Epithelial cell of proximal tubule (primary cell): Measurements from ENCODE around the gene SLC25A30. TPM values are rescaled to one million over a fixed set of nuclear protein-coding genes. Genes with fewer than 3 reads are reported as not detected.
A peak's percentile ranks its signal among the peaks of the same experiment; 100 is the strongest.

ENCODE experiments used
- DNase-seq: peaks from one replicate; pipeline ENCODE4 v3.0.0-alpha.2; 2011; ENCODE audit warnings: low read depth
- H3K4me3 ChIP-seq: 2 replicates; pipeline ENCODE4 v1.5.1; 2011; ENCODE audit warnings: low read depth, mild to moderate bottlenecking, low read length
- total RNA-seq: library from RNA; depleted of rRNA; stranded (reverse); fragments of >200 nt; gene quantifications from 2 replicates; pipeline ENCODE4 v1.2.3, GENCODE V29; 2015
- TF ChIP-seq, protein P1 (sequence below): conservative IDR thresholded peaks from 2 replicates; pipeline ENCODE4 v1.5.1; 2012; ENCODE audit warnings: low read depth, mild to moderate bottlenecking, low read length

Gene SLC25A30
- total RNA-seq, 1 donor from 2014 or later, result 4.7 TPM

DNA sequence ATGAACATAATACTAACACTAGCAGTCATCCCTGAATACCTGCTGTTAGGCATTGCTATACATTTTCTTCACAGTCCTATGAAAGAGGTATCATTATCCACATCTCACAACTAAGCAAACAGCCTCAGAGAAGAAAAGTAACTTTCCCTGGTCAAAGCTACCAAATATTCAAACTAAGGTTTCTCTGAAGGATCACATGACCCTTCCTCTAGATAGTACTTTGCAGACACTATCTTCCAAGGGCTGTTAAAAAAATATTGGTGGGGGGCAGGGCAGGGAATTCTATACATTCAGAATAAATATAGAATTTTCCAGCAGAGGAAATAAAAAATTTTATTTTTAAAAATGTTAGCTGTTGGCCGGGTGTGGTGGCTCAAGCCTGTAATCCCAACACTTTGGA is 3.1 kb downstream of the SLC25A30 start:
- no peak for DNase-seq
- H3K4me3 ChIP-seq, result peak overlapping the region; percentile 46
- TF ChIP-seq, protein P1, sequence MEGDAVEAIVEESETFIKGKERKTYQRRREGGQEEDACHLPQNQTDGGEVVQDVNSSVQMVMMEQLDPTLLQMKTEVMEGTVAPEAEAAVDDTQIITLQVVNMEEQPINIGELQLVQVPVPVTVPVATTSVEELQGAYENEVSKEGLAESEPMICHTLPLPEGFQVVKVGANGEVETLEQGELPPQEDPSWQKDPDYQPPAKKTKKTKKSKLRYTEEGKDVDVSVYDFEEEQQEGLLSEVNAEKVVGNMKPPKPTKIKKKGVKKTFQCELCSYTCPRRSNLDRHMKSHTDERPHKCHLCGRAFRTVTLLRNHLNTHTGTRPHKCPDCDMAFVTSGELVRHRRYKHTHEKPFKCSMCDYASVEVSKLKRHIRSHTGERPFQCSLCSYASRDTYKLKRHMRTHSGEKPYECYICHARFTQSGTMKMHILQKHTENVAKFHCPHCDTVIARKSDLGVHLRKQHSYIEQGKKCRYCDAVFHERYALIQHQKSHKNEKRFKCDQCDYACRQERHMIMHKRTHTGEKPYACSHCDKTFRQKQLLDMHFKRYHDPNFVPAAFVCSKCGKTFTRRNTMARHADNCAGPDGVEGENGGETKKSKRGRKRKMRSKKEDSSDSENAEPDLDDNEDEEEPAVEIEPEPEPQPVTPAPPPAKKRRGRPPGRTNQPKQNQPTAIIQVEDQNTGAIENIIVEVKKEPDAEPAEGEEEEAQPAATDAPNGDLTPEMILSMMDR, result no peak

DNA sequence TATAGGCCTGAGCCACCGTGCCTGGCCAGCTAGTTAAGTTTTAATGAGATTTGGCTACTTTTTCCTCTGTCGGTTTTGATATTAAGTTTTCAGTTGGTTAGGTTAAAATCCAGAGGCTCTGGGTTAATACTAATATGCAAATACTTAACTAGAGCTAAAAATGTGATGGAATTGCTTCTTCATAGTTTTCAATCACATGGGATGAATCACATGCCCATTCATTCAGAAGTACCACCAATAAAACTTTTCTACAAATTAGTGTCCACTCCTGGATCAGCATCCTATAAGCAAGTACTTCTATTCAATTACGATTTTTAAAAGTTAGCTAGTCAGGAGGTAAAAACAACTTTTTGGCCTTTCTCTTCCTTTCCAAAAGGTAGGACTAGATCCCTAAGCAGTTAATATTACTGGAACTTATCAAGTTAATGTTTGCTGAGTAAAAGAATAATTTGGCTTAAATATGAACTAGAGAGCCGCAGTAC is 4.3 kb downstream of the SLC25A30 start:
- peak; percentile 90 for DNase-seq
- H3K4me3 ChIP-seq, result peak overlapping the region; percentile 46
- TF ChIP-seq, protein P1, result no peak

DNA sequence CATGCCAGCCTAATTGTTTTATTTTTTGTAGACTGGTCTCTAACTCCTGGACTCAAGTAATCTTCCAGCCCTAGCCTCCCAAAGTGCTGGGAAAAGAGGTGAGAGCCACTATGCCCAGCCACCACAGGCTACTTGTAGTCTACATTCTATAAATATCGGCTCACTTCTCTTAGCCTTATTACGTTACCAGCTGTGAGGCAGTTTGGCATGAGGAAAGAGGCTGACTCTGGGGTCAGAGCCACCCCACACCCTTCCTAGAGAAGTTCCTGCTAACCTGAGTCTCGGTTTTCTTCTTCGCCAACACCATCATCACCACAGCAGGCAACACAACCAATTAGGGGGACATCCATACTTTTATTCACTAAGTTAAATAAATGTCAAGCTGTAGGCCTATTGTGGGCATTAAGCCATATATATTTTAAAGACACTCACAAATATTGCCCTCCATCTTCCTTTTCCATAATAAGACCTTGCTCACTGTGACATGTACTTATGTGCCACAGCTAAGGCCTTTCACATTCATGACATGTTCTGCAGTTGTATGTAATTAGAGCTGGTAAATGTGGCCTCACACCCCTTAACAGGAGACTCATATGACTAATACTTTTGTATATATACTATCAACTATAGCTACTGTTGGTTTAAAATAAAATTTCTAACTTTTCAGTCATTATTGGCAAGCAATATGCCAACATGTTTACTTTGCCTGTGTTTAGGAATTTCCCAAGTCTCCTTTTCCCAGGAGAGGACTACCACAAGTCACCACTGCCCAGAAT is 5.7 kb downstream of the SLC25A30 start:
- H3K4me3 ChIP-seq, result no peak overlapping the region
- TF ChIP-seq, protein P1, result no peak
- DNase-seq, result no peak

- no peak overlapping the region for H3K4me3 ChIP-seq
- no peak for DNase-seq
- TF ChIP-seq, protein P1, result no peak
Measured at GRCh38 chr13:45411631-45412030, 6.5 kb downstream of the SLC25A30 start.

DNA sequence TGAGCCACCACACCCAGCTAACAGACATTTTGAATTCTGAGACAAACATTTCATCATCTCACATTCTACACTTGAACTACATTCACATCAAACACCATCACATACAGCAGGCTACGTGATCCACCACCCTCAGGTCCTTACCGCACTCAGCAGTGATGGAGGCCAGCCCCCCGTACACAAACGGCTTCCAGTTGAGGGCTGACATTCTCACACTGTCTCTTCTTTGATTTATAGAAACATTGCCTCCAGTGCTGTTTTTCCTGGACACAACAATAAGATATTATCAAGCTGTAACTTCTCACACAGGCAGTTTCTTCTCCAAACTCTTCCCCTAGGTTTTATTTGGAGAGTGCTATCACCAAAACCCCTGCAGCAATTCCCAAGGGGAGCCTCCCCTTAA is 7.0 kb downstream of the SLC25A30 start:
- H3K4me3 ChIP-seq, result no peak overlapping the region
- DNase-seq, result no peak
- TF ChIP-seq, protein P1, result no peak

GRCh38 chr13:45410466-45410865 is 7.7 kb downstream of the SLC25A30 start:
- no peak overlapping the region for H3K4me3 ChIP-seq
- DNase-seq, result no peak
- TF ChIP-seq, protein P1, result no peak

DNA sequence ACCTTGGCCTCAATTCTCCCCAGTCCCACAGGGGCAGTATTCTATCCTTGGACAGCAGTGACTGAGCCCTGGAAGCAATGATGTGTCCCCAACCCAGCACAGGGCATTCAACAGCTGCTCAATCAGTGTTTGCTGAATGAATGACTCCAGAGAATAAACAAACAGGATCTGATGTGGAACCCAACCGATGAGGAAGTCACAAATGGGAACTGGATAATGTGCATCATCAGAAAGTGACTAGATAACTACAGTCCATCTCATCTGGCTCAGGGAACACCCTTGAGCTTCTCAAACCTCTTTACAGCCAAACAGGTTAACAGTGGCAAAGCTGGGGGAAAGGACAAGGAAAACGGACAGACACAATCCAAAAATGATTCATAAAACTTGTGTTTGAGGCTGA is 8.2 kb downstream of the SLC25A30 start:
- DNase-seq, result no peak
- TF ChIP-seq, protein P1, result no peak
- no peak overlapping the region for H3K4me3 ChIP-seq
